ENCODE measurements around the gene PRKAR2B. TPM values are rescaled to one million over a fixed set of nuclear protein-coding genes. Genes with fewer than 3 reads are reported as not detected.
A peak's percentile ranks its signal among the peaks of the same experiment; 100 is the strongest.

Gene PRKAR2B
- total and polyA plus RNA-seq, 4 donors: 1.7 to 4.8 (median 3.3) TPM

DNA sequence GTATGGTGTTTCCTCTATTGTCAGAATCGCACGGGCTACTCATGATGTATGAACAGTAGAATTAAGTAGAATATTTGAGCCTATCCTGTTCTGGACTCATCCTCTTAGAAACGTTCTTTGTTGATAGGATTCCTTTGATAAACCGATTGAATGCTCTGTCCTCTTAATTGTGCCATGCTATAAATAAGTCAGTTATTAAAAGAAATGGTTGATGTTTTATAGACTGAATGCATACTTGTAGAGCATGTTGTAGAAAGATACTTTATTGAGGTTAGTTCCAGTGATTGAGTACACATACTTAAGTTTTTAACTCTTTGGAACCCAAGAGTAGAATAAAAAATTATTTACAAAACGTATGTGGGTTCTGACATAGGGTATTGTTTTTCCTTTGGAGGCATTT is 69.4 kb downstream of the PRKAR2B start:
- Histone ChIP-seq H3K36me3 (ENCODE audit: control insufficient read depth in 1 of 2, insufficient read depth in 2 of 2, low read length in 1 of 2) (no peaks in the 10 kb centered on the region), H3K4me1 (ENCODE audit: control insufficient read depth in 1 of 2, insufficient read depth in 2 of 2, low read length in 2 of 2) (peaks cover 0 to 2% of the 10 kb centered on the region in 2 donors), H3K27me3 (ENCODE audit: control insufficient read depth in 1 of 2, insufficient read depth in 2 of 2, low read length in 1 of 2) (no peaks in the 10 kb centered on the region), H3K4me3 (ENCODE audit: low read length in 2 of 2) (no peak overlapping the region), H3K9me3 (ENCODE audit: control insufficient read depth, low read length) (no peaks in the 10 kb centered on the region), H3K27ac (ENCODE audit: low read depth in 1 of 2, low read length in 2 of 2) (no peak overlapping the region)
- ATAC-seq (ENCODE audit: low FRiP score) (no peak), DNase-seq (no peak)
- WGBS, 2 donors: 73 to 77% methylated on average over 5 of the region's 5 CpGs
- intact Hi-C loops (cut with DNase I): no loop called here

- Histone ChIP-seq H3K4me3 (ENCODE audit: low read length in 2 of 2) (no peak overlapping the region), H3K27ac (ENCODE audit: low read depth in 1 of 2, low read length in 2 of 2) (no peak overlapping the region), H3K27me3 (ENCODE audit: control insufficient read depth in 1 of 2, insufficient read depth in 2 of 2, low read length in 1 of 2) (no peaks in the 10 kb centered on the region), H3K9me3 (ENCODE audit: control insufficient read depth, low read length) (no peaks in the 10 kb centered on the region), H3K4me1 (ENCODE audit: control insufficient read depth in 1 of 2, insufficient read depth in 2 of 2, low read length in 2 of 2) (peaks cover 0 to 2% of the 10 kb centered on the region in 2 donors), H3K36me3 (ENCODE audit: control insufficient read depth in 1 of 2, insufficient read depth in 2 of 2, low read length in 1 of 2) (no peaks in the 10 kb centered on the region)
- ATAC-seq (ENCODE audit: low FRiP score): no peak
- DNase-seq: no peak
- WGBS, 2 donors: 38 to 41% methylated on average over 3 of the region's 3 CpGs
- intact Hi-C loops (cut with DNase I): no loop called here
These were observed 70.6 kb downstream of the PRKAR2B start for GRCh38 chr7:107115114-107115513.

DNA sequence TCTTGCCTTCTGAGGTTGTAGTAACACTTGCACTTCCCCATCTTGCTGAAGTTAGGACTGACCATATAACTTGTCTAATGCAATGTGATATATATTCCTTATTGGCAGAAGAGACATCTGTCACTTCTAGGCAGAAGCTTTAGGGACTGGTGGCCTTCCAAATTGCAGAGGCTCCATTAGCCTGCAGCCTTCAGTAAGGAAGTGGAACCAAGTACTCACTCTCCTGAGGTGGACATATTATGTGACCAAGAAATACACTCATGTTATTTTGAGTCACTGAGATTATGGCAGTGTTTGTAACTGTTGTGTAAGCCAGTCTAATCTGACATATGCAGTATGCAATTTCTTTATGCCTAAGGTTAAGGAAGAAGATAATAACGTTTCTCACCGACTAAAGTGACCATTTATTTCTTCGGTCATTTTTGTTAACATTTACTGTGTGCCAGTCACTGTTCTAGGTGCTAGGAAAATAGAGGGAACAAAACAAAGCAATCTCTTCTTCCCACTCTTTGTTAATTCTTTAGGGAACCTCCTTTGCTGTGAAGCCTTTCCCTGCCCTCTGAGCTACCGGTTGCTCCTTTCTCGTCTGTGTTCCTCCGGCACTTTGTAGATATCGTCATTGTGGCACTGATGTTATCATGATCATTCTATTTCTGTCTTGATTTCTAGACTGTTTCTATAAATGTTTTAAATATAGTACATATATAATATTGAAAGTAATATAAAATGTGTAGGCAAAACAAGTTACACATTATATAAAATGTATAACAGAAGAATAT is 71.4 kb downstream of the PRKAR2B start:
- intact Hi-C loops (cut with DNase I): no loop called here

GRCh38 chr7:107118109-107118900 is 73.8 kb downstream of the PRKAR2B start:
- intact Hi-C loops (cut with DNase I): no loop called here
- peaks cover 0 to 2% of the 10 kb centered on the region in 2 donors for H3K4me1 ChIP-seq (ENCODE audit: control insufficient read depth in 1 of 2, insufficient read depth in 2 of 2, low read length in 2 of 2)
- no peaks in the 10 kb centered on the region for H3K27me3 ChIP-seq (ENCODE audit: control insufficient read depth in 1 of 2, insufficient read depth in 2 of 2, low read length in 1 of 2)
- ATAC-seq (ENCODE audit: low FRiP score) (peak; percentile 59), DNase-seq (no peak)
- H3K4me3 ChIP-seq (ENCODE audit: low read length in 2 of 2): no peak overlapping the region
- H3K36me3 ChIP-seq (ENCODE audit: control insufficient read depth in 1 of 2, insufficient read depth in 2 of 2, low read length in 1 of 2): no peaks in the 10 kb centered on the region
- H3K27ac ChIP-seq (ENCODE audit: low read depth in 1 of 2, low read length in 2 of 2): no peak overlapping the region
- 42 to 43% methylated on average over 5 of the region's 5 CpGs for WGBS, 2 donors
- no peaks in the 10 kb centered on the region for H3K9me3 ChIP-seq (ENCODE audit: control insufficient read depth, low read length)

More for the DNA sequence above, 71.4 kb downstream of the PRKAR2B start:
- Histone ChIP-seq H3K27ac (ENCODE audit: low read depth in 1 of 2, low read length in 2 of 2) (no peak overlapping the region), H3K4me1 (ENCODE audit: control insufficient read depth in 1 of 2, insufficient read depth in 2 of 2, low read length in 2 of 2) (peaks cover 0 to 2% of the 10 kb centered on the region in 2 donors), H3K9me3 (ENCODE audit: control insufficient read depth, low read length) (no peaks in the 10 kb centered on the region), H3K4me3 (ENCODE audit: low read length in 2 of 2) (no peak overlapping the region), H3K36me3 (ENCODE audit: control insufficient read depth in 1 of 2, insufficient read depth in 2 of 2, low read length in 1 of 2) (no peaks in the 10 kb centered on the region), H3K27me3 (ENCODE audit: control insufficient read depth in 1 of 2, insufficient read depth in 2 of 2, low read length in 1 of 2) (no peaks in the 10 kb centered on the region)
- no peak for DNase-seq
- WGBS, 2 donors: 58 to 75% methylated on average over 7 of the region's 7 CpGs
- no peak for ATAC-seq (ENCODE audit: low FRiP score)

GRCh38 chr7:107119376-107120105 is 75.0 kb downstream of the PRKAR2B start:
- Histone ChIP-seq H3K9me3 (ENCODE audit: control insufficient read depth, low read length) (no peaks in the 10 kb centered on the region), H3K4me3 (ENCODE audit: low read length in 2 of 2) (no peak overlapping the region), H3K4me1 (ENCODE audit: control insufficient read depth in 1 of 2, insufficient read depth in 2 of 2, low read length in 2 of 2) (peaks cover 0 to 2% of the 10 kb centered on the region in 2 donors), H3K36me3 (ENCODE audit: control insufficient read depth in 1 of 2, insufficient read depth in 2 of 2, low read length in 1 of 2) (no peaks in the 10 kb centered on the region), H3K27ac (ENCODE audit: low read depth in 1 of 2, low read length in 2 of 2) (no peak overlapping the region), H3K27me3 (ENCODE audit: control insufficient read depth in 1 of 2, insufficient read depth in 2 of 2, low read length in 1 of 2) (no peaks in the 10 kb centered on the region)
- intact Hi-C loops (cut with DNase I): no loop called here
- ATAC-seq (ENCODE audit: low FRiP score): no peak
- 87 to 91% methylated on average over 6 of the region's 6 CpGs for whole genome bisulfite sequencing, 2 donors
- DNase-seq: no peak

- DNase-seq (no peak), ATAC-seq (ENCODE audit: low FRiP score) (no peak)
- no peaks in the 10 kb centered on the region for H3K4me1 ChIP-seq (ENCODE audit: control insufficient read depth in 1 of 2, insufficient read depth in 2 of 2, low read length in 2 of 2)
- H3K9me3 ChIP-seq (ENCODE audit: control insufficient read depth, low read length): no peaks in the 10 kb centered on the region
- no peak overlapping the region for H3K27ac ChIP-seq (ENCODE audit: low read depth in 1 of 2, low read length in 2 of 2)
- H3K4me3 ChIP-seq (ENCODE audit: low read length in 2 of 2): no peak overlapping the region
- H3K36me3 ChIP-seq (ENCODE audit: control insufficient read depth in 1 of 2, insufficient read depth in 2 of 2, low read length in 1 of 2): no peaks in the 10 kb centered on the region
- peaks cover 0 to 1% of the 10 kb centered on the region in 2 donors for H3K27me3 ChIP-seq (ENCODE audit: control insufficient read depth in 1 of 2, insufficient read depth in 2 of 2, low read length in 1 of 2)
- intact Hi-C loops (cut with DNase I): no loop called here
- 29 to 38% methylated on average over 4 of the region's 4 CpGs for WGBS, 2 donors
These were observed 78.0 kb downstream of the PRKAR2B start for GRCh38 chr7:107122486-107122911.

GRCh38 chr7:107123392-107123791 is 78.9 kb downstream of the PRKAR2B start:
- no peak for DNase-seq
- intact Hi-C loops (cut with DNase I): no loop called here
- peaks cover 0 to 1% of the 10 kb centered on the region in 2 donors for H3K27me3 ChIP-seq (ENCODE audit: control insufficient read depth in 1 of 2, insufficient read depth in 2 of 2, low read length in 1 of 2)
- H3K4me1 ChIP-seq (ENCODE audit: control insufficient read depth in 1 of 2, insufficient read depth in 2 of 2, low read length in 2 of 2): no peaks in the 10 kb centered on the region
- H3K9me3 ChIP-seq (ENCODE audit: control insufficient read depth, low read length): no peaks in the 10 kb centered on the region
- H3K27ac ChIP-seq (ENCODE audit: low read depth in 1 of 2, low read length in 2 of 2): no peak overlapping the region
- no peaks in the 10 kb centered on the region for H3K36me3 ChIP-seq (ENCODE audit: control insufficient read depth in 1 of 2, insufficient read depth in 2 of 2, low read length in 1 of 2)
- H3K4me3 ChIP-seq (ENCODE audit: low read length in 2 of 2): no peak overlapping the region
- WGBS, 2 donors: 97 to 98% methylated on average over 4 of the region's 4 CpGs
- ATAC-seq (ENCODE audit: low FRiP score): no peak

- intact Hi-C loops (cut with DNase I): no loop called here
- H3K27me3 ChIP-seq (ENCODE audit: control insufficient read depth in 1 of 2, insufficient read depth in 2 of 2, low read length in 1 of 2): peaks cover 0 to 1% of the 10 kb centered on the region in 2 donors
- H3K4me1 ChIP-seq (ENCODE audit: control insufficient read depth in 1 of 2, insufficient read depth in 2 of 2, low read length in 2 of 2): no peaks in the 10 kb centered on the region
- H3K36me3 ChIP-seq (ENCODE audit: control insufficient read depth in 1 of 2, insufficient read depth in 2 of 2, low read length in 1 of 2): no peaks in the 10 kb centered on the region
- WGBS, 2 donors: 81% methylated on average over 5 of the region's 5 CpGs
- DNase-seq: no peak
- no peak for ATAC-seq (ENCODE audit: low FRiP score)
- no peak overlapping the region for H3K27ac ChIP-seq (ENCODE audit: low read depth in 1 of 2, low read length in 2 of 2)
- no peaks in the 10 kb centered on the region for H3K9me3 ChIP-seq (ENCODE audit: control insufficient read depth, low read length)
- H3K4me3 ChIP-seq (ENCODE audit: low read length in 2 of 2): no peak overlapping the region
These were observed 81.0 kb downstream of the PRKAR2B start for GRCh38 chr7:107125475-107125874.

All from aorta (tissue), 5 donors.